Gastrocnemius medialis (tissue), 4 donors: Measurements from ENCODE around the gene WNK2. TPM values are rescaled to one million over a fixed set of nuclear protein-coding genes. Genes with fewer than 3 reads are reported as not detected.
A peak's percentile ranks its signal among the peaks of the same experiment; 100 is the strongest.
"Not testable (repeated sequence)": the region's sequence is repeated elsewhere in the genome, so short reads cannot be mapped to it uniquely, and the experiment has no call there.

Source experiments
- ATAC-seq, 2 donors: fragments of 150-250 bp; one replicate each; pipeline ENCODE4 v1.9.1; 2016
- DNase-seq, 2 donors: peaks; one replicate each; pipeline ENCODE4 v3.0.0-alpha.2; 2019
- H3K27ac ChIP-seq, 4 donors: fragments of 200-600 bp; sonication (generic); 1 replicate in 1 of 4; 2 replicates in 3 of 4; pipeline ENCODE4 v1.5.1; 2016 to 2018; ENCODE audit warnings: mild to moderate bottlenecking in 2 of 4, moderate library complexity in 1 of 4
- H3K27me3 ChIP-seq, 3 donors: fragments of 200-600 bp; sonication (generic) in 2 of 3; 1 replicate in 1 of 3; 2 replicates in 2 of 3; pipeline versions ENCODE4 v1.5.1 to v1.6.0; 2016 to 2019; ENCODE audit warnings: mild to moderate bottlenecking in 1 of 3, moderate library complexity in 1 of 3
- H3K36me3 ChIP-seq, 2 donors: fragments of 200-600 bp; sonication (generic) in 1 of 2; one replicate each; pipeline ENCODE4 v1.5.1; 2017 to 2018
- H3K4me1 ChIP-seq, 2 donors: fragments of 200-600 bp; sonication (generic) in 1 of 2; one replicate each; pipeline ENCODE4 v1.5.1; 2016 to 2017; ENCODE audit warnings: mild to moderate bottlenecking in 2 of 2
- H3K4me3 ChIP-seq, 4 donors: fragments of 200-600 bp; sonication (generic) in 3 of 4; 1 replicate in 1 of 4; 2 replicates in 3 of 4; pipeline ENCODE4 v1.5.1; 2016 to 2019; ENCODE audit warnings: mild to moderate bottlenecking in 2 of 4
- H3K9me3 ChIP-seq, 3 donors: fragments of 200-600 bp; sonication (generic) in 2 of 3; 1 replicate in 1 of 3; 2 replicates in 2 of 3; pipeline ENCODE4 v1.5.1; 2016 to 2019
- CTCF ChIP-seq, 5 experiments: fragments of 450-650 bp in 3 of 5; fragments of 200-600 bp in 2 of 5; sonication (generic) in 2 of 5; IDR thresholded peaks in 4 of 5; conservative IDR thresholded peaks in 1 of 5; 1 replicate in 4 of 5; 2 replicates in 1 of 5; pipeline ENCODE4 v1.5.1; 2016 to 2019; ENCODE audit warnings: antibody characterized with exemption in 5 of 5, mild to moderate bottlenecking in 3 of 5, moderate library complexity in 3 of 5
- POLR2A ChIP-seq, 2 donors: fragments of 450-650 bp; IDR thresholded peaks; one replicate each; pipeline ENCODE4 v1.6.1; 2017; ENCODE audit warnings: antibody characterized with exemption in 2 of 2, mild to moderate bottlenecking in 2 of 2, moderate library complexity in 2 of 2
- in situ Hi-C, 4 donors: fragments of 200-750 bp; cut with MboI; loops; one replicate each; pipeline versions ENCODE4 v1.15.0 to v1.8.0; 2017; ENCODE audit warnings: low sequenced_read_pairs in 4 of 4
- intact Hi-C: fragments of 100-400 bp; cut with DNase I; formaldehyde crosslinking; loops from one replicate; pipeline ENCODE4 v1.15.1; 2023; ENCODE audit warnings: low total_unique reads
- total RNA-seq, 4 donors: library from RNA; depleted of rRNA; stranded (reverse); fragments of >200 nt; gene quantifications; one replicate each; pipeline versions ENCODE4 v1.1.0 to v1.2.3, GENCODE V29; 2016

Gene WNK2
- total RNA-seq, 4 donors from 2014 or later, result 11.3 to 43.0 (median 24.7) TPM

GRCh38 chr9:93343663-93344062, 159.7 kb downstream of the WNK2 start:
- Histone ChIP-seq H3K9me3 (no peaks in the 10 kb centered on the region), H3K27me3 (peaks cover 2 to 17% (median 13%) of the 10 kb centered on the region in 3 donors), H3K4me1 (peaks cover 0 to 8% of the 10 kb centered on the region in 2 donors), H3K27ac (no peak overlapping the region), H3K4me3 (no peak overlapping the region), H3K36me3 (no peaks in the 10 kb centered on the region)
- ATAC-seq (no peak), DNase-seq (no peak)
- in situ Hi-C loops, result no loop called here
- intact Hi-C loops, result no loop called here
- TF ChIP-seq CTCF (IDR thresholded peaks at IDR 0.05 in 4 of 5, conservative IDR thresholded peaks at IDR 0.05 in 1 of 5) (no peak), POLR2A (IDR thresholded peaks at IDR 0.05) (no peak)

GRCh38 chr9:93345643-93346230, 161.8 kb downstream of the WNK2 start:
- TF ChIP-seq CTCF (IDR thresholded peaks at IDR 0.05 in 4 of 5, conservative IDR thresholded peaks at IDR 0.05 in 1 of 5) (no peak), POLR2A (IDR thresholded peaks at IDR 0.05) (no peak)
- DNase-seq (no peak), ATAC-seq (no peak)
- Histone ChIP-seq H3K9me3 (no peaks in the 10 kb centered on the region), H3K4me1 (peaks cover 0 to 8% of the 10 kb centered on the region in 2 donors), H3K4me3 (peak overlapping the region; percentile 47 to 70 (median 48)), H3K27ac (no peak overlapping the region), H3K27me3 (peaks cover 2 to 17% (median 13%) of the 10 kb centered on the region in 3 donors), H3K36me3 (no peaks in the 10 kb centered on the region)
- in situ Hi-C loops, result no loop called here
- intact Hi-C loops, result no loop called here

- TF ChIP-seq POLR2A (IDR thresholded peaks at IDR 0.05) (no peak), CTCF (IDR thresholded peaks at IDR 0.05 in 4 of 5, conservative IDR thresholded peaks at IDR 0.05 in 1 of 5) (no peak)
- no peak for DNase-seq
- Histone ChIP-seq H3K36me3 (no peaks in the 10 kb centered on the region), H3K27ac (no peak overlapping the region), H3K27me3 (peaks cover 2 to 17% (median 13%) of the 10 kb centered on the region in 3 donors), H3K4me3 (peak overlapping the region; percentile 47 to 70 (median 48)), H3K9me3 (no peaks in the 10 kb centered on the region), H3K4me1 (peaks cover 0 to 8% of the 10 kb centered on the region in 2 donors)
- intact Hi-C loops (no loop called here), in situ Hi-C loops (no loop called here)
- no peak for ATAC-seq
Measured at GRCh38 chr9:93346231-93347112, 162.5 kb downstream of the WNK2 start.

GRCh38 chr9:93347371-93347975, 163.5 kb downstream of the WNK2 start:
- not testable (repeated sequence) for ATAC-seq

GRCh38 chr9:93353413-93354310, 169.7 kb downstream of the WNK2 start:
- peak; percentile 81 to 85 for ATAC-seq
- H3K36me3 ChIP-seq, H3K27me3 ChIP-seq, H3K4me3 ChIP-seq, in situ Hi-C loops, H3K9me3 ChIP-seq: not testable (repeated sequence)
- intact Hi-C loops, result loop anchor here (5.0 kb wide), 1 partner anchor 159 kb away; no protein-coding TSS in a partner anchor
- H3K4me1 ChIP-seq, result peaks cover 0 to 13% of the 10 kb centered on the region in 2 donors
- peak overlapping the region; percentile 51 to 83 (median 70) for H3K27ac ChIP-seq
- peak; percentile 34 to 61 for DNase-seq

More at GRCh38 chr9:93347371-93347975, 163.5 kb downstream of the WNK2 start:
- H3K9me3 ChIP-seq, H3K4me1 ChIP-seq, H3K27ac ChIP-seq, in situ Hi-C loops, H3K36me3 ChIP-seq, intact Hi-C loops, DNase-seq, H3K4me3 ChIP-seq: not testable (repeated sequence)
- peaks cover 2 to 17% (median 13%) of the 10 kb centered on the region in 3 donors for H3K27me3 ChIP-seq
